22Rv1 (cell line): ENCODE results near the gene STC2.

Experiments
- ZFX ChIP-seq: fragments of 450-650 bp; IDR thresholded peaks from 2 replicates; pipeline ENCODE4 v1.6.1; 2017; ENCODE audit warnings: antibody characterized with exemption, borderline replicate concordance
- TF ChIP-seq, protein P1 (sequence below): fragments of 450-650 bp; IDR thresholded peaks from 2 replicates; pipeline ENCODE4 v1.5.1; 2017; ENCODE audit warnings: mild to moderate bottlenecking

DNA sequence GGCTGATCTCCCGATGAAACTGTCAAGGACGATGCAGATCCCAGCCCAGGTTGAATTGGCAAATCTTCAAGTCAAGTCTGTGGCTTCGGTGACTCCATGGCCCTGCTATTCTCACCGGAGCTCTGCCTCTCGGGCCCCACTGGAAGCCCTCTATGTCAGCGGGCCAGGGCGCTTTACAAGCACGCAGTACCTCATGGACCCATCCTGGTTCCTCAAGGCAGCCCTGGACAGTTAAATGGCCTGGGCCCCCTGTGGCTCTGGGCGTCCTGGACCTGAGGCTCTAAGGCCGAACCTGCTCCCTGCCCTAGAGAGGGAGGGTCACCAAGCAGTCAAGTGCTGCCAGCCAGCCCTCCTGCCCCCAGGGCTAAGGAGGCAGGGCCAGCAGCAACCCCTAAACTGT, 45.3 kb downstream of the STC2 start:
- TF ChIP-seq, protein P1, sequence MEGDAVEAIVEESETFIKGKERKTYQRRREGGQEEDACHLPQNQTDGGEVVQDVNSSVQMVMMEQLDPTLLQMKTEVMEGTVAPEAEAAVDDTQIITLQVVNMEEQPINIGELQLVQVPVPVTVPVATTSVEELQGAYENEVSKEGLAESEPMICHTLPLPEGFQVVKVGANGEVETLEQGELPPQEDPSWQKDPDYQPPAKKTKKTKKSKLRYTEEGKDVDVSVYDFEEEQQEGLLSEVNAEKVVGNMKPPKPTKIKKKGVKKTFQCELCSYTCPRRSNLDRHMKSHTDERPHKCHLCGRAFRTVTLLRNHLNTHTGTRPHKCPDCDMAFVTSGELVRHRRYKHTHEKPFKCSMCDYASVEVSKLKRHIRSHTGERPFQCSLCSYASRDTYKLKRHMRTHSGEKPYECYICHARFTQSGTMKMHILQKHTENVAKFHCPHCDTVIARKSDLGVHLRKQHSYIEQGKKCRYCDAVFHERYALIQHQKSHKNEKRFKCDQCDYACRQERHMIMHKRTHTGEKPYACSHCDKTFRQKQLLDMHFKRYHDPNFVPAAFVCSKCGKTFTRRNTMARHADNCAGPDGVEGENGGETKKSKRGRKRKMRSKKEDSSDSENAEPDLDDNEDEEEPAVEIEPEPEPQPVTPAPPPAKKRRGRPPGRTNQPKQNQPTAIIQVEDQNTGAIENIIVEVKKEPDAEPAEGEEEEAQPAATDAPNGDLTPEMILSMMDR: no peak
- TF ChIP-seq ZFX: no peak
